A673 (cell line): ENCODE data around the gene ROR1. TPM values are rescaled to one million over a fixed set of nuclear protein-coding genes. Genes with fewer than 3 reads are reported as not detected.

Experiments
- BruUV-seq: library from RNA; stranded (reverse); fragments of 400-500 nt; replicated peaks from 2 replicates; lab custom pipeline; 2021; lab: Mats Ljungman, UMichigan
- CTCF ChIA-PET: fragments of 300-600 bp; sonication (Branson Sonifier 250); formaldehyde crosslinking; loops from one replicate; lab custom pipeline; 2022; ENCODE audit warnings: antibody characterized with exemption; lab: Charles Lee
- POLR2A ChIA-PET: fragments of 300-600 bp; sonication (Branson Sonifier 250); formaldehyde crosslinking; loops from one replicate; lab custom pipeline; 2022; ENCODE audit warnings: antibody characterized with exemption; ENCODE audit not compliant: low non-redundant PET; lab: Charles Lee
- DNase-seq: peaks from one replicate; pipeline ENCODE4 v3.0.0-alpha.2; 2015; ENCODE audit warnings: low spot score
- H3K27ac ChIP-seq: fragments of 200-600 bp; sonication (generic); 2 replicates; pipeline ENCODE4 v1.5.1; 2016; ENCODE audit warnings: mixed run types, low read depth, mild to moderate bottlenecking, mixed read lengths, antibody characterized with exemption, low read length; ENCODE audit not compliant: poor library complexity, severe bottlenecking
- H3K27me3 ChIP-seq: fragments of 200-600 bp; sonication (generic); replicated peaks from 2 replicates; pipeline ENCODE4 v1.6.1; 2017; ENCODE audit warnings: mixed run types, low read depth, mild to moderate bottlenecking, mixed read lengths, antibody characterized with exemption, low read length; ENCODE audit not compliant: insufficient read depth, poor library complexity
- H3K36me3 ChIP-seq: fragments of 200-600 bp; sonication (generic); 2 replicates; pipeline ENCODE4 v1.6.1; 2016; ENCODE audit warnings: mixed run types, mild to moderate bottlenecking, mixed read lengths, antibody characterized with exemption, low read length; ENCODE audit not compliant: insufficient read depth, poor library complexity, severe bottlenecking
- H3K4me1 ChIP-seq: fragments of 200-600 bp; sonication (generic); 2 replicates; pipeline ENCODE4 v1.6.1; 2017; ENCODE audit warnings: mixed run types, mild to moderate bottlenecking, mixed read lengths, antibody characterized with exemption, low read length; ENCODE audit not compliant: insufficient read depth, poor library complexity, severe bottlenecking
- H3K4me3 ChIP-seq: fragments of 200-600 bp; sonication (generic); 2 replicates; pipeline ENCODE4 v1.5.1; 2016; ENCODE audit warnings: low read depth, mixed run types, mild to moderate bottlenecking, mixed read lengths, low read length; ENCODE audit not compliant: poor library complexity, severe bottlenecking
- H3K9me3 ChIP-seq: fragments of 200-600 bp; sonication (generic); 2 replicates; pipeline ENCODE4 v1.6.1; 2016; ENCODE audit warnings: mixed run types, low read depth, mild to moderate bottlenecking, mixed read lengths, antibody characterized with exemption, low read length; ENCODE audit not compliant: poor library complexity, severe bottlenecking
- CTCF ChIP-seq: fragments of 300-800, 200-600 bp; sonication (generic); conservative IDR thresholded peaks from 2 replicates; pipeline ENCODE4 v1.5.1; 2017; ENCODE audit warnings: low read depth, mild to moderate bottlenecking, antibody characterized with exemption, low read length, moderate library complexity, mixed read lengths
- EZH2 ChIP-seq: fragments of 200-600 bp; sonication (generic); IDR thresholded peaks from 2 replicates; pipeline ENCODE4 v1.6.1; 2017; ENCODE audit warnings: borderline replicate concordance, low read depth, mild to moderate bottlenecking, mixed read lengths, antibody characterized with exemption, low read length; ENCODE audit not compliant: poor library complexity, severe bottlenecking
- intact Hi-C: fragments of 100-400 bp; cut with micrococcal nuclease; formaldehyde crosslinking; loops from one replicate; pipeline ENCODE4 v1.10.0; 2022; ENCODE audit not compliant: unreplicated experiment
- total RNA-seq: library from RNA; stranded (reverse); gene quantifications from 2 replicates; pipeline ENCODE4 v1.2.3, GENCODE V29; 2021

Gene ROR1
- total RNA-seq, 1 experiment from 2014 or later: 7.4 TPM

DNA sequence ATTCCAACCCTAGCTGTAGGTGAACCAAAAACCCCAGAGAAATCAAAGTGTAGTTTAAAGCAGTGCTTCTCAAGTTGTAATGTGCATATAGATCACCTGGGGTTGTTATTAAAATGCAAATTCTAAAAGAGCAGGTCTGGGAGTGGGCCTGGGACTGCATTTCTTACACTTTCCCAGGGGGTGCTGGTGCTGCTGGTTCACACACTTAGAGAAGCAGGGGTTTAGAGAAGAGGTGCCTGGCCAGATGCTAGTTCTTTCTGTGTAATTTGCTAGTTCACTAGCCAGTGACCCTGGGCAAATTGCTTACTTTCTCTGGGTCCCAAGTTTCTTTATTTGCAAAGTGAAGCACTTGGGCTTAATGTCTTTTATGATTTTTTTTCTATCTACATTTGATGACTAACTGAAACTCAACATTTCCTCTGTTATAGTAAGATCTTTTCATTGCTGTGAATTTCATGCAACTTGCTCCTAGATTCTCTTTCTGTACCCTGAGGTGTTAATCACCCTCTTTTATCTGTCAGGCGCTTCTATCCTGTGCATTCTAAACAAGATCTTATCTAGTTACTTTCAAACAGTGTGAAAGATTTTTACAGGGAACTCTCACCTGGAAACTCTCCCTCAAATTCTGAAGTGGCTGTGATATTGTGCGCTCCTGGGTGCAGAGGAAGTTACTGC lies 287.8 kb downstream of the ROR1 start:
- no peak for DNase-seq
- ChIA-PET POLR2A (no interaction called here), CTCF (no interaction called here)
- intact Hi-C loops: no loop called here
- no peak overlapping the region for H3K27ac ChIP-seq
- no peaks in the 10 kb centered on the region for H3K27me3 ChIP-seq
- no peaks in the 10 kb centered on the region for H3K9me3 ChIP-seq
- BruUV-seq: no TSS peak
- no peak for TF ChIP-seq EZH2
- TF ChIP-seq CTCF: no peak
- H3K4me3 ChIP-seq: no peak overlapping the region
- H3K36me3 ChIP-seq: no peaks in the 10 kb centered on the region
- H3K4me1 ChIP-seq: no peaks in the 10 kb centered on the region

GRCh38 chr1:64062529-64062928 lies 288.7 kb downstream of the ROR1 start:
- H3K4me3 ChIP-seq: no peak overlapping the region
- intact Hi-C loops: no loop called here
- BruUV-seq: no TSS peak
- H3K4me1 ChIP-seq: no peaks in the 10 kb centered on the region
- TF ChIP-seq EZH2: no peak
- no peak for TF ChIP-seq CTCF
- H3K27me3 ChIP-seq: no peaks in the 10 kb centered on the region
- no peak for DNase-seq
- H3K9me3 ChIP-seq: no peaks in the 10 kb centered on the region
- ChIA-PET POLR2A (no interaction called here), CTCF (no interaction called here)
- no peak overlapping the region for H3K27ac ChIP-seq
- H3K36me3 ChIP-seq: no peaks in the 10 kb centered on the region

DNA sequence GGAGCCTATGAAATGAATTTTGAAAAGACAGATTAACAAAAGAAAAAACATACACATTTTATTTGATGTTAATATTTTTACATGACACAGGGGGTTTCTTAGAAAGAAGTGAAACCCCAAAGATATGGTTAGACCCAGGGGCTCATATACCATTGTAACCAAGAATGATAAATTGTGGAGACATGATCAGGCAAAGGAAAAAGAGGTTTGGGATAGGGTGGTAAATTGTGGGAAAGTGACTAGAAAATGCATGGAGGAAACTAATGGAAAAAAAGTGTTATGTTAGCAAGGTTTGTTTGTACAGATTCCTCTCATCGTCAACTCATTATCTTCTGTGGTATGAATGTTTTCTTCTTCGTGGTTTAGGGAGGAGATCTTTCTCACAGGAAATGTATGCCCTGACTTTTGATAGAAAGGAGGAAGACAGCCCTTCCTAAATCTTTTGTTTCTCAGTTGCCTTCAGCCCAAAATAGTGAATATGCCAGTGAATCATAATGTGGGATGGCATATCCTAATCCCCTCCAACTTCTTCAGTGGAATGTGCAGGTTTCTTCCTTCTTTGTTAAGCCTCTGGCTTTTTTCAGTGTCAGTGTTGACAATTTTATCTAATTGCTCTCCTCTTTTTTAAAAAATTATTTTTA lies 289.2 kb downstream of the ROR1 start:
- ChIA-PET CTCF (no interaction called here), POLR2A (no interaction called here)
- H3K4me3 ChIP-seq: no peak overlapping the region
- TF ChIP-seq CTCF (no peak), EZH2 (no peak)
- H3K4me1 ChIP-seq: no peaks in the 10 kb centered on the region
- H3K27me3 ChIP-seq: no peaks in the 10 kb centered on the region
- no TSS peak for BruUV-seq
- H3K9me3 ChIP-seq: no peaks in the 10 kb centered on the region
- intact Hi-C loops: no loop called here
- no peak for DNase-seq
- H3K36me3 ChIP-seq: no peaks in the 10 kb centered on the region
- no peak overlapping the region for H3K27ac ChIP-seq
